Epithelial cell of proximal tubule (primary cell): ENCODE data around the gene ELP6. TPM values are rescaled to one million over a fixed set of nuclear protein-coding genes. Genes with fewer than 3 reads are reported as not detected.
"Not testable (repeated sequence)": the region's sequence is repeated elsewhere in the genome, so short reads cannot be mapped to it uniquely, and the experiment has no call there.

Experiments
- DNase-seq: peaks from one replicate; pipeline ENCODE4 v3.0.0-alpha.2; 2011; ENCODE audit warnings: low read depth
- H3K4me3 ChIP-seq: 2 replicates; pipeline ENCODE4 v1.5.1; 2011; ENCODE audit warnings: low read depth, mild to moderate bottlenecking, low read length
- total RNA-seq: library from RNA; depleted of rRNA; stranded (reverse); fragments of >200 nt; gene quantifications from 2 replicates; pipeline ENCODE4 v1.2.3, GENCODE V29; 2015
- TF ChIP-seq, protein P1 (sequence below): conservative IDR thresholded peaks from 2 replicates; pipeline ENCODE4 v1.5.1; 2012; ENCODE audit warnings: low read depth, mild to moderate bottlenecking, low read length

ELP6 gene
- total RNA-seq, 1 donor from 2014 or later, result 37.1 TPM

DNA sequence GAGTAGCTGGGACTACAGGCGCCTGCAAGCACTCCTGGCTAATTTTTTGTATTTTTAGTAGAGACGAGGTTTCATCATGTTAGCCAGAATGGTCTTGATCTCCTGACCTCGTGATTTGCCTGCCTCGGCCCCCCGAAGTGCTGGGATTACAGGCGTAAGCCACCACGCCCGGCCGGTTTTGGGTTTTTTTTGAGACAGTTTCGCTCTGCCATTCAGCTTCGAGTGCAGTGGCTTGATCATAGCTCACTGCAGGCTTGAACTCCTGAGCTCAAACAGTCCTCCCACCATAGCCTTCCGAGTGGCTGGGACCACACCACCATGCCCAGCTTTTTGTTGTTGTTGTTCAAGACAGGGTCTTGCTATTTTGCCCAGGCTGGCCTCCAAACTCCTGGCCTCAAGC, 21.7 kb downstream of the ELP6 start:
- TF ChIP-seq, protein P1, sequence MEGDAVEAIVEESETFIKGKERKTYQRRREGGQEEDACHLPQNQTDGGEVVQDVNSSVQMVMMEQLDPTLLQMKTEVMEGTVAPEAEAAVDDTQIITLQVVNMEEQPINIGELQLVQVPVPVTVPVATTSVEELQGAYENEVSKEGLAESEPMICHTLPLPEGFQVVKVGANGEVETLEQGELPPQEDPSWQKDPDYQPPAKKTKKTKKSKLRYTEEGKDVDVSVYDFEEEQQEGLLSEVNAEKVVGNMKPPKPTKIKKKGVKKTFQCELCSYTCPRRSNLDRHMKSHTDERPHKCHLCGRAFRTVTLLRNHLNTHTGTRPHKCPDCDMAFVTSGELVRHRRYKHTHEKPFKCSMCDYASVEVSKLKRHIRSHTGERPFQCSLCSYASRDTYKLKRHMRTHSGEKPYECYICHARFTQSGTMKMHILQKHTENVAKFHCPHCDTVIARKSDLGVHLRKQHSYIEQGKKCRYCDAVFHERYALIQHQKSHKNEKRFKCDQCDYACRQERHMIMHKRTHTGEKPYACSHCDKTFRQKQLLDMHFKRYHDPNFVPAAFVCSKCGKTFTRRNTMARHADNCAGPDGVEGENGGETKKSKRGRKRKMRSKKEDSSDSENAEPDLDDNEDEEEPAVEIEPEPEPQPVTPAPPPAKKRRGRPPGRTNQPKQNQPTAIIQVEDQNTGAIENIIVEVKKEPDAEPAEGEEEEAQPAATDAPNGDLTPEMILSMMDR, result no peak
- no peak for DNase-seq
- no peak overlapping the region for H3K4me3 ChIP-seq

DNA sequence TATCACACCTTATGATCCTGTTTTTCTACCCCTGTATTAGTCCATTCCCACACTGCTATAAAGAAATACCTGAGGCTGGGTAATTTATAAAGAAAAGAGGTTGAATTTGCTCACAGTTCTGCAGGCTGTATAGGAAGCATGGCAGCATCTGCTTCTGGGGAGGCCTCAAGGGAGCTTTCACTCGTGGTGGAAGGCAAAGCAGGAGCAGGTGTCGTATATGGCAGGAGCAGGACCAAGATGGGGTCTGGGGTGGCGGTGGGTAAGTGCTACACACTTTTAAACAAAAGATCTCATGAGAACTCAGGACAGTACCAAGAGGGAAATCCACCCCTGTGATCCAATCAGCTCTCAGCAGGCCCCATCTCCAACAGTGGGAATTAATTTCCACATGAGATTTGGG, 22.3 kb downstream of the ELP6 start:
- TF ChIP-seq, protein P1, result no peak
- no peak for DNase-seq
- H3K4me3 ChIP-seq, result no peak overlapping the region

DNA sequence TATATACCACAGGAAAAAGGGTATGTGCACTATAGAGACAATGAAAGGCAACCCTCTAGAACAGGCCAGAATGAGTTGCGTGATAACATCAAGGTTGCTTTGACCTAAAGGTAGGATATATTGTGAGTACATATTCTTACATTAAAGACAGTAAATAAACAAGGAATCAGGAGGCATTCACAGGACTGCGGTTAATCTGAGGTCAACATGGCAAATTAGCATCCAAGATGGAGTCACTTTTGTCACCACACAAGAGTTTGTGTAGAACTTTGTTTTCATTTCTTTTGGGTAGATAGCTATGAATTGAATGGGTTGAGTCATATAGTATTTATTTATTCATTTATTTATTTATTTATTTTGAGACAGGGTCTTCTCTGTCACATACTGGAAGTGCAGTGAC, 26.2 kb downstream of the ELP6 start:
- H3K4me3 ChIP-seq, result no peak overlapping the region
- DNase-seq, result no peak
- TF ChIP-seq, protein P1, result no peak

DNA sequence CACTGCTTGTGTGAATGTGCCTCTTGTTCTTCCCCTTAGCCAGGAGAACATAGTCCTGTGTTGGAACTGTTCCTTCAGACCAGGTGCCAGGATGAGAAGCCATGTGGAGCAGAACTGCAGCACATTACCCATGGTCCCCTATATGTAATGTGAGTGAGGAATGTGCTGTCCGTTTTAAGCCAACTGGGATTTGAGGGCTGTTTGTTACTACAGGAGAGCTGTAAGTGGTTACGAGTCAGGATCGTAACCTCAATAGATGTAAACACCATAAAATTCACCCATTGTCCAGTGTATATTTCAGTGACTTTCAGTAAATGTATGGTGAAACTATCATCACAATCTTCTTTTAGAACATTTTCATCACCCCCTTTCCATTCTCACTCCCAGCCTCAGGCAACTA, 27.7 kb downstream of the ELP6 start:
- no peak for DNase-seq
- H3K4me3 ChIP-seq, result no peak overlapping the region
- TF ChIP-seq, protein P1, result no peak

DNA sequence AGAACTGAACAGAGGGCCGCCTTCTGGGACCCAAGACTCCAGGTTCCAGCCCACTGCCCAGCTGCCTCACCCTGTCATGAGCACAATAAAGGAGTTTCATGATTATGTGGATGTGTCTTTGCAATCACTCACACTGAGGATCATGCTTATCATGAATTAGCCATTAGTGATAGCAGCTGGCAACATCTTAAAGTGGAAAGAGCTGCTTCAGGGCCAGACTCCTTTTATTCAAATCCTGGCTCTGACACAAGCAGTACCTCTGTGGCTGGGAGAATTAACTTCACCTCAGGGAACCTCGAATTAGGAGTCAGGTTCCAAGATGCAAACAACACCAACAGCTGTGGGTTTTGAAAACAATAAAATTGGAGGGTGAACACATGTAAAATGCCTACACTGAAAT, 31.1 kb downstream of the ELP6 start:
- H3K4me3 ChIP-seq, result no peak overlapping the region
- TF ChIP-seq, protein P1, result no peak
- no peak for DNase-seq

DNA sequence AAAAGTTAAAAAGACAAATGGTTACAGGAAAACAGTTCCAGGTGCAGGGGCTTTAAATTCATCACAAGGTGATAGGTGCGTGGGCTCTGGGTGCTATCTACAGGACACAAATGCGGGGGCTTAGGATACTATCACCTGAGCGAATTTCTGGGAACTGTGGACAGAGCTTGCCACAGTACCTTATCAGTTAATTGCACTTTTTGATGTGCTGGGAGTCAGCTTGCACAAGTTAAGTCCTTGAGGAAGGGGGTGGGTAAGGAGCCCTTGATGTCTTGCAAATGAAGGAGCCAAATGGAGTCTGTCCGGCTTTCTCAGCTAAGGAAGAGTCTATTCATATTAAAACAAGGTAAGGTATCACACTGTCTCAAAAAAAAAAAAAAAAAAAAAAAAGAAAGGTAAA, 31.7 kb downstream of the ELP6 start:
- H3K4me3 ChIP-seq, DNase-seq: not testable (repeated sequence)

DNA sequence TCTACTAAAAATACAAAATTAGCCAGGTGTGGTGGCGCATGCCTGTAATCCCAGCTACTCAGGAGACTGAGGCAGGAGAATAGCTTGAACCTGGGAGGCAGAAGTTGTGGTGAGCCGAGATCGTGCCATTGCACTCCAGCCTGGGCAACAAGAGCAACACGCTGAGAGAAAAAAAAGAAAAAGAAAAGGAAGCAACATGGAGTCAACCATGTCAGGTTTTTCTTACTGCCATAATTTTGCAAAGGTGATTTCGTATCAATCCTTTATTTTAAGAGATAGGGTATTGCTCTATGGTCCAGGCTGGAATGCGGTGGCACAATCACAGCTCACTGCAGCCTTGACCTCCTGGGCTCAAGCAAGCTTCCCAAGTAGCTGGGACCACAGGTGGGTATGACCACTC, 33.2 kb downstream of the ELP6 start:
- H3K4me3 ChIP-seq, DNase-seq: not testable (repeated sequence)

DNA sequence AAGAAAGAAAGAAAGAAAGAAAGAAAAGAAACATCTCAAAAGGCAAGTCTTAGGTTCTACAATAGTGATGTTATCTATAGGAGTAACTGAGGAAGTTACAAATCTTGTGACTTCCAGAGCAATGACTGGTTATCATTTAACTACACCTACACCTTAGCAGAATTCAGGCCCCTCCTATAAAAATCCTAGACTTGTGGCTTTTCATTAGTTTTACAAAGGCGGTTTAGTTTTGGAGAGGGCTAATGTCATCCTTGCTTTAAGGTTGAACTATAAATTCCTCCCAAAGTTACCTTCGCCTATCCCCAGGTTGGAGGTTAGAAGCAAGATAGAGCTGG, 33.7 kb downstream of the ELP6 start:
- TF ChIP-seq, protein P1, result no peak

More for the DNA sequence above, 33.7 kb downstream of the ELP6 start:
- H3K4me3 ChIP-seq, result no peak overlapping the region
- no peak for DNase-seq
